Activated naive CD4-positive, alpha-beta T cell treated with anti-CD3 and anti-CD28 coated beads, Interleukin-2, amount 50 U/mL, for 72 hours (primary cell): ENCODE measurements around the gene DUSP5. TPM values are rescaled to one million over a fixed set of nuclear protein-coding genes. Genes with fewer than 3 reads are reported as not detected.
A peak's percentile ranks its signal among the peaks of the same experiment; 100 is the strongest.
"Not testable (repeated sequence)": the region's sequence is repeated elsewhere in the genome, so short reads cannot be mapped to it uniquely, and the experiment has no call there.

Experiments used
- ATAC-seq, 2 donors: fragments of 150-1000 bp; cut with Tn5 transposase; 2 replicates each; pipeline ENCODE4 v1.10.0; 2021; ENCODE audit warnings: mild to moderate bottlenecking in 2 of 2, moderate library complexity in 2 of 2
- DNase-seq, 2 donors: peaks; one replicate each; pipeline ENCODE4 v3.0.0; 2021 to 2022; ENCODE audit warnings: low spot score in 2 of 2
- H3K27ac Mint-ChIP-seq, 2 donors: one replicate each; pipeline ENCODE4 v1.8.0; 2022; ENCODE audit warnings: mild to moderate bottlenecking in 2 of 2, mixed read lengths in 2 of 2
- H3K36me3 Mint-ChIP-seq, 2 donors: one replicate each; pipeline ENCODE4 v1.8.0; 2022; ENCODE audit warnings: mixed read lengths in 2 of 2
- H3K9me3 Mint-ChIP-seq, 2 donors: one replicate each; pipeline ENCODE4 v1.8.0; 2022; ENCODE audit warnings: mixed read lengths in 2 of 2
- total RNA-seq, 2 donors: library from RNA; stranded (reverse); gene quantifications; one replicate each; pipeline ENCODE4 v1.2.3, GENCODE V29; 2022

DUSP5 gene
- total RNA-seq, 2 donors from 2014 or later = 23.0 to 32.4 TPM

GRCh38 chr10:110524179-110524858, 26.6 kb downstream of the DUSP5 start:
- H3K27ac Mint-ChIP-seq = no peak overlapping the region
- ATAC-seq = no peak
- no peaks in the 10 kb centered on the region for H3K36me3 Mint-ChIP-seq

GRCh38 chr10:110524859-110525232, 27.1 kb downstream of the DUSP5 start:
- ATAC-seq (no peak), DNase-seq (no peak)
- no peaks in the 10 kb centered on the region for H3K9me3 Mint-ChIP-seq
- no peak overlapping the region for H3K27ac Mint-ChIP-seq
- no peaks in the 10 kb centered on the region for H3K36me3 Mint-ChIP-seq

More at GRCh38 chr10:110524179-110524858, 26.6 kb downstream of the DUSP5 start:
- DNase-seq = no peak
- H3K9me3 Mint-ChIP-seq = no peaks in the 10 kb centered on the region

GRCh38 chr10:110525349-110526260, 27.9 kb downstream of the DUSP5 start:
- Mint-ChIP-seq H3K27ac (no peak overlapping the region), H3K9me3 (no peaks in the 10 kb centered on the region), H3K36me3 (no peaks in the 10 kb centered on the region)
- DNase-seq (no peak), ATAC-seq (no peak)

GRCh38 chr10:110527731-110528171, 30.0 kb downstream of the DUSP5 start:
- no peaks in the 10 kb centered on the region for H3K36me3 Mint-ChIP-seq

GRCh38 chr10:110528224-110528996, 30.7 kb downstream of the DUSP5 start:
- H3K27ac Mint-ChIP-seq = peak overlapping the region in 1 of 2 donors; percentile 73
- no peak for DNase-seq
- no peaks in the 10 kb centered on the region for H3K9me3 Mint-ChIP-seq
- H3K36me3 Mint-ChIP-seq = no peaks in the 10 kb centered on the region
- ATAC-seq = peak in 1 of 2 donors; percentile 60

More at GRCh38 chr10:110527731-110528171, 30.0 kb downstream of the DUSP5 start:
- DNase-seq = no peak
- no peak for ATAC-seq
- H3K27ac Mint-ChIP-seq = peak overlapping the region in 1 of 2 donors; percentile 73
- H3K9me3 Mint-ChIP-seq = no peaks in the 10 kb centered on the region

- DNase-seq = peak in 1 of 2 donors; percentile 34
- H3K36me3 Mint-ChIP-seq, H3K9me3 Mint-ChIP-seq: not testable (repeated sequence)
- peak; percentile 94 to 95 for ATAC-seq
- peak overlapping the region; percentile 22 to 59 for H3K27ac Mint-ChIP-seq
Measured at GRCh38 chr10:110528997-110529524, 31.4 kb downstream of the DUSP5 start.

- no peaks in the 10 kb centered on the region for H3K36me3 Mint-ChIP-seq
Measured at GRCh38 chr10:110529596-110530011, 31.9 kb downstream of the DUSP5 start.

GRCh38 chr10:110530131-110530831, 32.6 kb downstream of the DUSP5 start:
- Mint-ChIP-seq H3K36me3 (no peaks in the 10 kb centered on the region), H3K27ac (peak overlapping the region in 1 of 2 donors; percentile 59), H3K9me3 (no peaks in the 10 kb centered on the region)
- ATAC-seq = peak in 1 of 2 donors; percentile 29
- DNase-seq = no peak

More at GRCh38 chr10:110529596-110530011, 31.9 kb downstream of the DUSP5 start:
- ATAC-seq = peak in 1 of 2 donors; percentile 31
- Mint-ChIP-seq H3K27ac (peak overlapping the region in 1 of 2 donors; percentile 59), H3K9me3 (no peaks in the 10 kb centered on the region)
- DNase-seq = no peak

- Mint-ChIP-seq H3K36me3 (no peaks in the 10 kb centered on the region), H3K9me3 (no peaks in the 10 kb centered on the region), H3K27ac (no peak overlapping the region)
- DNase-seq (no peak), ATAC-seq (no peak)
Measured at GRCh38 chr10:110531687-110532086, 34.0 kb downstream of the DUSP5 start.

GRCh38 chr10:110532628-110533027, 34.9 kb downstream of the DUSP5 start:
- DNase-seq, ATAC-seq, H3K27ac Mint-ChIP-seq, H3K36me3 Mint-ChIP-seq, H3K9me3 Mint-ChIP-seq: not testable (repeated sequence)

- DNase-seq = no peak
- Mint-ChIP-seq H3K9me3 (no peaks in the 10 kb centered on the region), H3K27ac (peak overlapping the region in 1 of 2 donors; percentile 77)
Measured at GRCh38 chr10:110533149-110533548, 35.4 kb downstream of the DUSP5 start.

GRCh38 chr10:110534571-110534970, 36.9 kb downstream of the DUSP5 start:
- Mint-ChIP-seq H3K9me3 (no peaks in the 10 kb centered on the region), H3K27ac (no peak overlapping the region), H3K36me3 (no peaks in the 10 kb centered on the region)
- ATAC-seq (no peak), DNase-seq (no peak)

More at GRCh38 chr10:110533149-110533548, 35.4 kb downstream of the DUSP5 start:
- no peaks in the 10 kb centered on the region for H3K36me3 Mint-ChIP-seq
- ATAC-seq = no peak

GRCh38 chr10:110535958-110536891, 38.5 kb downstream of the DUSP5 start:
- peak; percentile 93 to 96 for ATAC-seq

GRCh38 chr10:110539091-110539490, 41.4 kb downstream of the DUSP5 start:
- ATAC-seq = no peak
- DNase-seq = no peak
- no peaks in the 10 kb centered on the region for H3K9me3 Mint-ChIP-seq
- H3K36me3 Mint-ChIP-seq = no peaks in the 10 kb centered on the region
- H3K27ac Mint-ChIP-seq = no peak overlapping the region

More at GRCh38 chr10:110535958-110536891, 38.5 kb downstream of the DUSP5 start:
- peak; percentile 69 to 89 for DNase-seq
- Mint-ChIP-seq H3K9me3 (no peaks in the 10 kb centered on the region), H3K27ac (peak overlapping the region; percentile 10 to 83), H3K36me3 (no peaks in the 10 kb centered on the region)

- Mint-ChIP-seq H3K27ac (no peak overlapping the region), H3K9me3 (no peaks in the 10 kb centered on the region), H3K36me3 (no peaks in the 10 kb centered on the region)
- ATAC-seq (no peak), DNase-seq (no peak)
Measured at GRCh38 chr10:110540031-110540430, 42.3 kb downstream of the DUSP5 start.
